ENCODE measurements around the gene NOTCH1.

Gene NOTCH1

GRCh38 chr9:136545965-136546696 lies at the start of gene NOTCH1:
TSS of gene NOTCH1 (minus strand) at chr9:136546048. CDS start at chr9:136545786, 262 bp downstream.
- Histone ChIP-seq H3K9ac (ENCODE audit: low read length) (peak within 1 kb of the TSS; percentile 84), H2AFZ (ENCODE audit: low read length) (peak within 1 kb of the TSS; percentile 80), H3K4me2 (ENCODE audit: low read depth, low read length) (peak within 1 kb of the TSS; percentile 98), H3K36me3 (replicated peaks; ENCODE audit: insufficient read depth, low read length) (no peaks in the 10 kb centered on the region), H3K27ac (ENCODE audit: low read length) (peak within 1 kb of the TSS; percentile 88), H3K4me3 (ENCODE audit: low read length) (peak within 1 kb of the TSS; percentile 80), H3F3A (ENCODE audit: insufficient read depth, low read length) (peaks cover 14% of the 10 kb centered on the region), H3K27me3 (replicated peaks; ENCODE audit: insufficient read depth, low read length) (no peaks in the 10 kb centered on the region), H3K79me2 (ENCODE audit: low read length) (peaks cover 41% of the 10 kb centered on the region), H3K4me1 (ENCODE audit: low read length) (peaks cover 8% of the 10 kb centered on the region), H4K20me1 (ENCODE audit: insufficient read depth, low read length) (peaks cover 3% of the 10 kb centered on the region; the same call in 1 of the 2 replicates), H3K9me3 (replicated peaks; ENCODE audit: insufficient read depth, low read length) (no peaks in the 10 kb centered on the region), H3K9me2 (replicated peaks; ENCODE audit: insufficient read depth, low read length) (no peaks in the 10 kb centered on the region)
- TF ChIP-seq CTCF (IDR thresholded peaks at IDR 0.05; ENCODE audit: low read length) (no peak), EZH2phosphoT487 (IDR thresholded peaks at IDR 0.05; ENCODE audit: low read length) (no peak), EZH2 (optimal IDR thresholded peaks at IDR 0.05; ENCODE audit: low read depth, low read length) (no peak)
- peak; percentile 95 for DNase-seq

DNA sequence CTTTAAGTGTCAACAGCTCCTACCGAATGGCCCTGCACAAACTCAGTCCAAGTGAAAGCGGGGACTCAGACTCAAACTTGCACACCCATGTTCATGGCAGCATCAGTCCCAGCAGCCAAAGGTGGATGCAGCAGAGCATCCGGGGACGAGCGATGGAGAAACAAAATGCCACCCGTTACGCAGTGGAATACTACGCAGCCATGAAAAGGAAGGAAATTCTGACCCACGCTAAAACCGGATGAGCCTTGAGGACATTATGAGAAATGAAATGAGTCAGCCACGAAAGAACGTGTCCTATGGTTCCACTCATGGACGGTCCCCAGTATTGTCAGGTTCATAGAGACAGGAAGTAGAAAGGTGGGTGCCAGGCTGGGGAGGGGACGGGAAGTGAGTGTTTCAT lies 48.6 kb upstream of the NOTCH1 start:
- Histone ChIP-seq H3K4me1 (ENCODE audit: low read length) (no peaks in the 10 kb centered on the region), H2AFZ (ENCODE audit: low read length) (no peak overlapping the region), H3K79me2 (ENCODE audit: low read length) (no peaks in the 10 kb centered on the region), H3K4me3 (ENCODE audit: low read length) (no peak overlapping the region), H3F3A (ENCODE audit: insufficient read depth, low read length) (no peaks in the 10 kb centered on the region), H3K4me2 (ENCODE audit: low read depth, low read length) (no peak overlapping the region), H3K27me3 (replicated peaks; ENCODE audit: insufficient read depth, low read length) (peaks cover 87% of the 10 kb centered on the region), H3K9me2 (replicated peaks; ENCODE audit: insufficient read depth, low read length) (no peaks in the 10 kb centered on the region), H3K27ac (ENCODE audit: low read length) (no peak overlapping the region), H4K20me1 (ENCODE audit: insufficient read depth, low read length) (no peaks in the 10 kb centered on the region), H3K9ac (ENCODE audit: low read length) (no peak overlapping the region), H3K9me3 (replicated peaks; ENCODE audit: insufficient read depth, low read length) (no peaks in the 10 kb centered on the region), H3K36me3 (replicated peaks; ENCODE audit: insufficient read depth, low read length) (no peaks in the 10 kb centered on the region)
- TF ChIP-seq CTCF (IDR thresholded peaks at IDR 0.05; ENCODE audit: low read length) (no peak), EZH2phosphoT487 (IDR thresholded peaks at IDR 0.05; ENCODE audit: low read length) (no peak), EZH2 (optimal IDR thresholded peaks at IDR 0.05; ENCODE audit: low read depth, low read length) (no peak)
- DNase-seq, result no peak

DNA sequence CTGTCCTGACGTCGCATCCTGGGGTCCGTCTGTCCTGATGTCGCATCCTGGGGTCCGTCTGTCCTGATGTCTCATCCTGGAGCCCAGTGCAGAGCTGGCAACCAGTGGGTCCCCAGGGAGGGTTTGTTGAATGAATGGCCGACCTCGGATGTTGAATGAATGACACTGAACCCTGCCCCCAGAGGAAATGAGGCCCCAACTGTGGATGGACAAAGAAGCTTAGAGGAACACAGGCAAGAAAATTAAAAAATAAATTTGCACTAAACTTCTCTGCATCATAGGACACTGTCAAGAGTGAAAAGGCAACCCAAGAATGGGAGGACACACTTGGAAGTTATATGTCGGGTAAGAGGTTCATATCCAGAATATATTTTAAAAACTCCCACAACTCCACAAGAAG lies 47.7 kb upstream of the NOTCH1 start:
- Histone ChIP-seq H2AFZ (ENCODE audit: low read length) (no peak overlapping the region), H3K36me3 (replicated peaks; ENCODE audit: insufficient read depth, low read length) (no peaks in the 10 kb centered on the region), H3K4me2 (ENCODE audit: low read depth, low read length) (no peak overlapping the region), H4K20me1 (ENCODE audit: insufficient read depth, low read length) (no peaks in the 10 kb centered on the region), H3K9ac (ENCODE audit: low read length) (no peak overlapping the region), H3K79me2 (ENCODE audit: low read length) (no peaks in the 10 kb centered on the region), H3F3A (ENCODE audit: insufficient read depth, low read length) (no peaks in the 10 kb centered on the region), H3K9me2 (replicated peaks; ENCODE audit: insufficient read depth, low read length) (no peaks in the 10 kb centered on the region), H3K27me3 (replicated peaks; ENCODE audit: insufficient read depth, low read length) (peaks cover 88% of the 10 kb centered on the region), H3K4me1 (ENCODE audit: low read length) (no peaks in the 10 kb centered on the region), H3K9me3 (replicated peaks; ENCODE audit: insufficient read depth, low read length) (no peaks in the 10 kb centered on the region), H3K27ac (ENCODE audit: low read length) (no peak overlapping the region), H3K4me3 (ENCODE audit: low read length) (no peak overlapping the region)
- DNase-seq, result no peak
- TF ChIP-seq EZH2 (optimal IDR thresholded peaks at IDR 0.05; ENCODE audit: low read depth, low read length) (peak; percentile 99), EZH2phosphoT487 (IDR thresholded peaks at IDR 0.05; ENCODE audit: low read length) (peak; percentile 93; the same call in 1 of the 2 replicates), CTCF (IDR thresholded peaks at IDR 0.05; ENCODE audit: low read length) (no peak)
